ENCODE results near the gene SVOP.

The SVOP gene

DNA sequence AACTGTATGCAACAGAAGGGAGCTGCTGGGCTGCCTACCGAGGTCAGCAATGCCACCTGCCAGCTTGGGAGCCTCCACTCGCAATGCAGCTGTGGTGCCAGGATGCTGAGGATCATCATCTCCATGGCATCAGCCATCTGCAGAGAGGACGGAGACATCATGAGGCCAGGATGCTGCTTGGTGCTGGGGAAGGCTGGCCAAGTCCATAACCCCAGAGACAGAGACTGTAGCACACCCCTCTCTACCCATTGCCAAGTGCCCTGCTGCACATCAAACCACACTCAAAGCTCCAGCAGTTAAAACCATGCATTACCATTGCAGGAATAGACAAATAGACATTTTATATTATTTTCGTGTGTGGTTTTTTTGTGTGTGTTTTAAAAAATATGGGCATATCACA is 43.5 kb downstream of the SVOP start:
- no peak for DNase-seq
- TF ChIP-seq, protein P1, sequence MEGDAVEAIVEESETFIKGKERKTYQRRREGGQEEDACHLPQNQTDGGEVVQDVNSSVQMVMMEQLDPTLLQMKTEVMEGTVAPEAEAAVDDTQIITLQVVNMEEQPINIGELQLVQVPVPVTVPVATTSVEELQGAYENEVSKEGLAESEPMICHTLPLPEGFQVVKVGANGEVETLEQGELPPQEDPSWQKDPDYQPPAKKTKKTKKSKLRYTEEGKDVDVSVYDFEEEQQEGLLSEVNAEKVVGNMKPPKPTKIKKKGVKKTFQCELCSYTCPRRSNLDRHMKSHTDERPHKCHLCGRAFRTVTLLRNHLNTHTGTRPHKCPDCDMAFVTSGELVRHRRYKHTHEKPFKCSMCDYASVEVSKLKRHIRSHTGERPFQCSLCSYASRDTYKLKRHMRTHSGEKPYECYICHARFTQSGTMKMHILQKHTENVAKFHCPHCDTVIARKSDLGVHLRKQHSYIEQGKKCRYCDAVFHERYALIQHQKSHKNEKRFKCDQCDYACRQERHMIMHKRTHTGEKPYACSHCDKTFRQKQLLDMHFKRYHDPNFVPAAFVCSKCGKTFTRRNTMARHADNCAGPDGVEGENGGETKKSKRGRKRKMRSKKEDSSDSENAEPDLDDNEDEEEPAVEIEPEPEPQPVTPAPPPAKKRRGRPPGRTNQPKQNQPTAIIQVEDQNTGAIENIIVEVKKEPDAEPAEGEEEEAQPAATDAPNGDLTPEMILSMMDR (IDR thresholded peaks at IDR 0.05): no peak
- H3K36me3 Mint-ChIP-seq (ENCODE audit: low read depth): no peaks in the 10 kb centered on the region

DNA sequence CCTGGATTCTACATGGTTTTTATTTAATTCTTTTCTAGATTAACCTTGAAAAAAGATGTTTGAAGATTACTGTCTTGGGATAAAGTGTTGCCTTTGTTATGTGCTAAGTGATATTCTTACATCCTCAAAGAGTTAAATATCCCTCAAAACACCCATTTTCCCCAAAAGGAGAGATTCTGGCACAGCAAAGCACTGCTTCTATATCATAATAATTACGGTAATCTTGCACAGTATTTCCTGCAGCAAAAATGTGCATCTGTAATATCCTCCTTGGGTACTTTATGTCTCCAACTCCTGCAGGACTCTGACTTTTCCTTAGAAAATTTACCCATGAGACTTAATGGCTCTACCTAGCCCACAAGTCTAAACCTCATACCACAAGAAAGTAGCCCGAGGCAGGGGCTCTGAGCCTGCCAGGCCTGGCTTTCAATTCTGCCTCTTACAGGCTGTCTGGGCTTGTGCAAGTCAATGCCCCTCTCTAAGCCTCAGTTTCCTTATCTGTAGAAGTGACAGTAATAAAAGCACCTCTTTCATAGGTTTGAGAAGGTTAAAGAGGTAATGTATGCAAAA is 45.8 kb downstream of the SVOP start:
- no peak for DNase-seq
- Mint-ChIP-seq H3K36me3 (ENCODE audit: low read depth) (no peaks in the 10 kb centered on the region), H3K4me1 (no peaks in the 10 kb centered on the region), H3K27ac (no peak overlapping the region), H3K9me3 (no peaks in the 10 kb centered on the region), H3K27me3 (ENCODE audit: low read depth, poor library complexity) (peaks cover 7% of the 10 kb centered on the region), H3K4me3 (no peak overlapping the region)
- TF ChIP-seq, protein P1 (IDR thresholded peaks at IDR 0.05): no peak

More for the DNA sequence above, 43.5 kb downstream of the SVOP start:
- Mint-ChIP-seq H3K9me3 (no peaks in the 10 kb centered on the region), H3K27me3 (ENCODE audit: low read depth, poor library complexity) (peaks cover 5% of the 10 kb centered on the region), H3K27ac (no peak overlapping the region), H3K4me3 (no peak overlapping the region), H3K4me1 (no peaks in the 10 kb centered on the region)

DNA sequence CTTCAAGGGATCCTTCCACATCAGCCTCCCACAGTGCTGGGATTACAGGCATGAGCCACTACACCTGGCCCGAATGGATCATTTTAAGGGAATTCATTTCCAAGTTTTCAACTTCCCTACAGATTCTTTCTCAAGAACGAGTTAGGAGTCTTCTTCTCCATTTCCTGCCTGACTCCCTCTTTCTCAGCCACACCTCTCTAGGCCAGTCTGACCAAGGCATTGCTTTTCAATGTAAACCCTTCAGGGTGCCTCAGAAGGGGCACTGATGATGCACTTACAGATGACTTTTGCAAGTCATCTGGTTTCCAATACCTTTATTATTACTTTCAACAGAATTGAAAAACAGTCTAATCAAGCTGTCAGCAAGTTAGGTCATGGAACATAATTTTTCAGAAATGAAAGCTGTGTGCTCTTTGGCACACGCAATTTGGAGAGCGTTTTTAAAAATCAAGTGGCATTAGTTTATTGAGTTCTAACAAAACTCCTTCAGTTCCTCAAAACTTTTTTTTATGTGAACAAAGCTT is 47.2 kb downstream of the SVOP start:
- H3K27ac Mint-ChIP-seq: no peak overlapping the region
- no peak overlapping the region for H3K4me3 Mint-ChIP-seq
- H3K4me1 Mint-ChIP-seq: peaks cover 5% of the 10 kb centered on the region
- H3K36me3 Mint-ChIP-seq (ENCODE audit: low read depth): no peaks in the 10 kb centered on the region
- no peaks in the 10 kb centered on the region for H3K9me3 Mint-ChIP-seq
- TF ChIP-seq, protein P1 (IDR thresholded peaks at IDR 0.05): no peak
- peaks cover 7% of the 10 kb centered on the region for H3K27me3 Mint-ChIP-seq (ENCODE audit: low read depth, poor library complexity)
- DNase-seq: no peak

DNA sequence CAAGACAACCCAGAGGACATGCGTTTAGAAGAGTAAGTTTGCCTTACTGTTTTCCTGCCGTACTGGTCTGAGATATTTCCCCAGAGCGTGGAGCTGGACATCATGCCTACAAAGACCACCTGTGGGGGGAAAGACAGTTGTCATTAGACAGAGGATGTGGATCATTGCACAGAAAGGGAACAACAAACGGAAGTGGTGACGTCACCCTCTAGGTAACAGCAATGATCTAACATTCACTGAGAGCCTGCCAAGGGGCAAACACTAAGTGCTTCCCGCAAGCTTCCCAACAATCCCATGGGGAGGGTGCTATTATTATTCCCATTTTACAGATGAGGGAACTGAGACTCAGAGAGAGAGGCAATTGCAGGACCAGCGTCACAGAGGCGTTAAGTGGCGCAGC is 48.5 kb downstream of the SVOP start:
- Mint-ChIP-seq H3K4me3 (no peak overlapping the region), H3K36me3 (ENCODE audit: low read depth) (no peaks in the 10 kb centered on the region), H3K27ac (no peak overlapping the region), H3K27me3 (ENCODE audit: low read depth, poor library complexity) (peaks cover 8% of the 10 kb centered on the region), H3K9me3 (peaks cover 5% of the 10 kb centered on the region), H3K4me1 (peaks cover 5% of the 10 kb centered on the region)
- TF ChIP-seq, protein P1 (IDR thresholded peaks at IDR 0.05): no peak
- DNase-seq: no peak

DNA sequence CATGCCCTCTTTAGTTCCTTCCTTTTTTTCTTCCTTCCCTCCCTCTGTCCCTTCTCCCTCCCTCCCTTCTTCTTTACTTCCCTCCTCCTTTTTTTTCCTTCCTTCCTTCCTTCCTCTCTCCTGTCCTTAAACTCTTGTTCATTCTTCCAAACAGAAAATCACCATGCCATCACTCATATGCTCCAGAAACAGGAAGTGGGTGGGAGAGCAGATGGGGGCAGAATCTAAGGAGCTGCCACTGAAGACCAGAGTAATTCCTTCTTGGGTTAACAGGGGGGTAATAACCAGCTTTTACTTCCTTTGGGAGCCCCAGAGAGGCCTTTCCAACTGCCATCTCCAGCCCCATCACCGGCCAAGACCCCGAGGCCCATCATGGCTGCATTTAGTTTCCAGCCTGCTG is 51.2 kb downstream of the SVOP start:
- H3K4me1 Mint-ChIP-seq: peaks cover 12% of the 10 kb centered on the region
- DNase-seq: no peak
- no peak overlapping the region for H3K27ac Mint-ChIP-seq

More for the DNA sequence above, 51.2 kb downstream of the SVOP start:
- no peak overlapping the region for H3K4me3 Mint-ChIP-seq
- H3K36me3 Mint-ChIP-seq (ENCODE audit: low read depth): no peaks in the 10 kb centered on the region
- TF ChIP-seq, protein P1 (IDR thresholded peaks at IDR 0.05): no peak
- H3K9me3 Mint-ChIP-seq: peaks cover 5% of the 10 kb centered on the region
- peaks cover 14% of the 10 kb centered on the region for H3K27me3 Mint-ChIP-seq (ENCODE audit: low read depth, poor library complexity)

All from nephron progenitor cell (in vitro differentiated cells).